Heart left ventricle (tissue), 16 donors: Measurements from ENCODE around the gene CARD8. TPM values are rescaled to one million over a fixed set of nuclear protein-coding genes. Genes with fewer than 3 reads are reported as not detected.

Source experiments
- ATAC-seq, 4 donors: fragments of 200-7000 bp; cut with Tn5 transposase; one replicate each; pipeline ENCODE4 v1.9.1; 2020 to 2022; ENCODE audit warnings: moderate library complexity in 4 of 4, mild to moderate bottlenecking in 3 of 4, moderate number of reproducible peaks in 1 of 4
- DNase-seq, 5 donors: peaks; one replicate each; pipeline ENCODE4 v3.0.0-alpha.2; 2020
- H3K27ac ChIP-seq, 12 donors: fragments of 200-600 bp; sonication (generic) in 4 of 12; one replicate each; pipeline versions ENCODE4 v1.5.0 to v1.8.0; 2016 to 2022; ENCODE audit warnings: mild to moderate bottlenecking in 2 of 12
- H3K27me3 ChIP-seq, 9 donors: fragments of 200-600 bp; sonication (generic) in 2 of 9; one replicate each; pipeline versions ENCODE4 v1.5.1 to v1.8.0; 2016 to 2022; ENCODE audit warnings: mild to moderate bottlenecking in 3 of 9
- H3K36me3 ChIP-seq, 9 donors: fragments of 200-600 bp; sonication (generic) in 2 of 9; one replicate each; pipeline versions ENCODE4 v1.5.0 to v1.8.0; 2018 to 2022; ENCODE audit warnings: mild to moderate bottlenecking in 2 of 9
- H3K4me1 ChIP-seq, 12 donors: fragments of 200-600 bp; sonication (generic) in 4 of 12; one replicate each; pipeline versions ENCODE4 v1.5.0 to v1.8.0; 2016 to 2022; ENCODE audit warnings: mild to moderate bottlenecking in 3 of 12
- H3K4me3 ChIP-seq, 12 donors: fragments of 200-600 bp; sonication (generic) in 4 of 12; one replicate each; pipeline versions ENCODE4 v1.5.0 to v1.8.0; 2017 to 2022; ENCODE audit warnings: mild to moderate bottlenecking in 9 of 12, moderate library complexity in 4 of 12
- H3K9me3 ChIP-seq, 12 donors: fragments of 200-600 bp; sonication (generic) in 4 of 12; one replicate each; pipeline versions ENCODE4 v1.5.0 to v1.8.0; 2016 to 2022; ENCODE audit warnings: mild to moderate bottlenecking in 1 of 12
- CTCF ChIP-seq, 12 donors: fragments of 200-600 bp; sonication (generic) in 4 of 12; IDR thresholded peaks; one replicate each; pipeline versions ENCODE4 v1.5.0 to v1.8.0; 2018 to 2022; ENCODE audit warnings: antibody characterized with exemption in 12 of 12, mild to moderate bottlenecking in 5 of 12
- POLR2A ChIP-seq, 2 donors: fragments of 450-650 bp; IDR thresholded peaks; one replicate each; pipeline ENCODE4 v1.6.1; 2017; ENCODE audit warnings: antibody characterized with exemption in 2 of 2, mild to moderate bottlenecking in 2 of 2, moderate library complexity in 2 of 2
- WGBS, 4 donors: extraction: QIAGEN DNeasy Blood & Tissue Kit in 2 of 4; methylation state at CpG; one replicate each; pipeline versions ENCODE4 v1.1.5 to v1.1.7; 2013 to 2018; 5-methylcytosine and 5-hydroxymethylcytosine counted together
- intact Hi-C, 10 donors: fragments of 100-400 bp; cut with DNase I; formaldehyde crosslinking; loops; one replicate each; pipeline versions ENCODE4 v1.11.1 to v1.14.2; 2022
- polyA plus RNA-seq, 2 donors: library from polyadenylated mRNA; stranded (reverse); fragments of 200-250 nt; gene quantifications; one replicate each; pipeline ENCODE4 v1.2.3, GENCODE V29; 2013
- total RNA-seq, 9 donors: library from RNA; depleted of rRNA in 2 of 9; stranded (reverse); fragments of >200 nt in 2 of 9; fragmentation: NEBNext Ultra II Directional in 3 of 9; extraction: Animal tissue kit (Norgen Biotek cat#: 25700) in 3 of 9; gene quantifications; one replicate each; pipeline versions ENCODE4 v1.1.0 to v1.2.4, GENCODE V29; 2016 to 2023
- donor health status: ischemic (EF 13 %, LVEDD 7.1; RV severe dilation, severe dysfunction).
- donor health status: healthy with polysubstance abuse.
- donor health status: DM: no; HTN: yes; CAD: no.
- donor health status: DM: no; HTN: no; CAD: no.
- donor health status: ischemic (EF 25% LVEDD 6.9; RV normal size, moderate dysfunction).
- donor health status: ischemic (EF 25% LVEDD 5.7; RV mildly dilated, moderate dysfunction).
- donor health status: healthy.
- donor health status: DM: yes; HTN: yes; CAD: no.
- donor health status: ischemic (EF 35%, LVEDD 5.7; RV mildly dilated, moderate dysfunction).
- donor health status: nonischemic (EF 11% LVEDD 7.7; RV severe dilation, severe dysfunction).
- donor health status: DM: yes; HTN: yes; CAD: no.
- donor health status: PGD.
- donor health status: ischemic (EF 29% LVEDD 5.4; RV normal size, mild dysfunction).
- donor health status: nonischemic (EF 23%, LVEDD 6.1; RV moderate dilation, normal function).

CARD8 gene
- total and polyA plus RNA-seq, 11 donors: 18.3 to 49.0 (median 23.8) TPM

GRCh38 chr19:48203222-48203793 is 52.4 kb downstream of the CARD8 start:
- peak overlapping the region; percentile 8 to 97 (median 71) for H3K4me3 ChIP-seq
- H3K9me3 ChIP-seq: no peaks in the 10 kb centered on the region
- no peak for DNase-seq
- 6 to 23% (median 13%) methylated on average over 5 of the region's 5 CpGs for WGBS, 4 donors
- H3K36me3 ChIP-seq: peaks cover 0 to 3% (median 0%) of the 10 kb centered on the region in 9 donors
- H3K27me3 ChIP-seq: no peaks in the 10 kb centered on the region
- peak overlapping the region in 11 of 12 donors; percentile 44 to 84 (median 69) for H3K27ac ChIP-seq
- no peak for TF ChIP-seq POLR2A (IDR thresholded peaks at IDR 0.05)
- TF ChIP-seq CTCF (IDR thresholded peaks at IDR 0.05): no peak
- intact Hi-C loops: loop anchor here in 4 of 10 donors (5.0 to 10.0 kb wide), 4 partner anchors 44 to 59 kb away; partner anchors contain the start of gene CARD8 (in 1 of the 4)
- ATAC-seq: no peak
- peaks cover 0 to 25% (median 12%) of the 10 kb centered on the region in 12 donors for H3K4me1 ChIP-seq

- no peak for TF ChIP-seq CTCF (IDR thresholded peaks at IDR 0.05)
- no peak for TF ChIP-seq POLR2A (IDR thresholded peaks at IDR 0.05)
- Histone ChIP-seq H3K9me3 (no peaks in the 10 kb centered on the region), H3K4me1 (peaks cover 0 to 16% (median 5%) of the 10 kb centered on the region in 12 donors), H3K4me3 (peak overlapping the region in 2 of 12 donors; percentile 7 to 15), H3K27me3 (no peaks in the 10 kb centered on the region), H3K27ac (no peak overlapping the region), H3K36me3 (peaks cover 0 to 6% (median 0%) of the 10 kb centered on the region in 9 donors)
- DNase-seq (no peak), ATAC-seq (peak in 3 of 4 donors; percentile 48 to 82 (median 50))
- 29 to 45% (median 40%) methylated on average over 13 of the region's 13 CpGs for WGBS, 4 donors
- intact Hi-C loops: no loop called here
These were observed 58.6 kb downstream of the CARD8 start for GRCh38 chr19:48196933-48197665.

- WGBS, 4 donors: 59 to 76% (median 64%) methylated on average over 14 to 23 of the region's 23 CpGs
- DNase-seq (no peak), ATAC-seq (peak in 3 of 4 donors; percentile 16 to 27 (median 24))
- H3K27me3 ChIP-seq: no peaks in the 10 kb centered on the region
- no peak for TF ChIP-seq POLR2A (IDR thresholded peaks at IDR 0.05)
- no peak for TF ChIP-seq CTCF (IDR thresholded peaks at IDR 0.05)
- H3K27ac ChIP-seq: no peak overlapping the region
- intact Hi-C loops: no loop called here
- peaks cover 0 to 16% (median 5%) of the 10 kb centered on the region in 12 donors for H3K4me1 ChIP-seq
- H3K36me3 ChIP-seq: peaks cover 0 to 6% (median 0%) of the 10 kb centered on the region in 9 donors
- no peak overlapping the region for H3K4me3 ChIP-seq
- no peaks in the 10 kb centered on the region for H3K9me3 ChIP-seq
These were observed 59.4 kb downstream of the CARD8 start for GRCh38 chr19:48196321-48196763.
